Measurements from ENCODE around the gene CNN2.

DNA sequence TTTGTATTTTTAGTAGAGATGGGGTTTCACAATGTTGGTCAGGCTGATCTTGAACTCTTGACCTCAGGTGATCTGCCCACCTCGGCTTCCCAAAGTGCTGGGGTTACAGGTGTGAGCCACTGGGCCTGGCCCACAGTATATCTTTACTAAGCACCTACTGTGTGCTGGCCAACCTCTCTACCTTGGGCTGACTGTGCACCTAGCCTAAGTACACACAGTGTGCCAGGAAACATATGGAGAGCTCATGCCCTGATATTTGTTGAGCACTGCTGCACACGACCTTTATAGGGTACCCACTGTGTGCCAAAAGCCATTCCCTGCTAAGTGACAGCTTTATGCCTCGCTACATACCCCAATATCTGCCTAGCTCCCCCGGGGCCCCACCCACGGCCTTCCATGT lies 34.3 kb downstream of the CNN2 start:
- TF ChIP-seq POLR2AphosphoS5 (IDR thresholded peaks at IDR 0.05) = no peak
- TF ChIP-seq, protein P1, sequence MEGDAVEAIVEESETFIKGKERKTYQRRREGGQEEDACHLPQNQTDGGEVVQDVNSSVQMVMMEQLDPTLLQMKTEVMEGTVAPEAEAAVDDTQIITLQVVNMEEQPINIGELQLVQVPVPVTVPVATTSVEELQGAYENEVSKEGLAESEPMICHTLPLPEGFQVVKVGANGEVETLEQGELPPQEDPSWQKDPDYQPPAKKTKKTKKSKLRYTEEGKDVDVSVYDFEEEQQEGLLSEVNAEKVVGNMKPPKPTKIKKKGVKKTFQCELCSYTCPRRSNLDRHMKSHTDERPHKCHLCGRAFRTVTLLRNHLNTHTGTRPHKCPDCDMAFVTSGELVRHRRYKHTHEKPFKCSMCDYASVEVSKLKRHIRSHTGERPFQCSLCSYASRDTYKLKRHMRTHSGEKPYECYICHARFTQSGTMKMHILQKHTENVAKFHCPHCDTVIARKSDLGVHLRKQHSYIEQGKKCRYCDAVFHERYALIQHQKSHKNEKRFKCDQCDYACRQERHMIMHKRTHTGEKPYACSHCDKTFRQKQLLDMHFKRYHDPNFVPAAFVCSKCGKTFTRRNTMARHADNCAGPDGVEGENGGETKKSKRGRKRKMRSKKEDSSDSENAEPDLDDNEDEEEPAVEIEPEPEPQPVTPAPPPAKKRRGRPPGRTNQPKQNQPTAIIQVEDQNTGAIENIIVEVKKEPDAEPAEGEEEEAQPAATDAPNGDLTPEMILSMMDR (IDR thresholded peaks at IDR 0.05) = no peak
